Measurements from ENCODE around the gene FAM200A.
"Not testable (repeated sequence)": the region's sequence is repeated elsewhere in the genome, so short reads cannot be mapped to it uniquely, and the experiment has no call there.

The FAM200A gene

GRCh38 chr7:99504281-99504602 lies 47.7 kb downstream of the FAM200A start:
- no peak for DNase-seq (ENCODE audit: low read depth in 2 of 2)

GRCh38 chr7:99501236-99501635 lies 50.7 kb downstream of the FAM200A start:
- DNase-seq (ENCODE audit: low read depth in 2 of 2), result not testable (repeated sequence)

GRCh38 chr7:99500637-99501009 lies 51.3 kb downstream of the FAM200A start:
- DNase-seq (ENCODE audit: low read depth in 2 of 2), result no peak

- DNase-seq (ENCODE audit: low read depth in 2 of 2), result peak; percentile 78 to 81
Measured at GRCh38 chr7:99499721-99500636, 51.9 kb downstream of the FAM200A start, which contains the start of gene ZNF394. Gene ZNF394 (minus strand): TSS chr7:99500281. CDS start chr7:99500093, 188 bp downstream.

- DNase-seq (ENCODE audit: low read depth in 2 of 2), result no peak
Measured at GRCh38 chr7:99499371-99499720, 52.6 kb downstream of the FAM200A start.

- DNase-seq (ENCODE audit: low read depth in 2 of 2), result no peak
Measured at GRCh38 chr7:99498546-99498944, 53.4 kb downstream of the FAM200A start.

- no peak for DNase-seq (ENCODE audit: low read depth in 2 of 2)
Measured at GRCh38 chr7:99497766-99498545, 54.0 kb downstream of the FAM200A start.

Measured in activated CD8-positive, alpha-beta memory T cell treated with anti-CD3 and anti-CD28 coated beads for 4 hours (primary cell).